Measurements from ENCODE around the gene NCF4. TPM values are rescaled to one million over a fixed set of nuclear protein-coding genes. Genes with fewer than 3 reads are reported as not detected.

The NCF4 gene
- total RNA-seq, 2 donors from 2014 or later: 4.4 to 8.5 TPM

DNA sequence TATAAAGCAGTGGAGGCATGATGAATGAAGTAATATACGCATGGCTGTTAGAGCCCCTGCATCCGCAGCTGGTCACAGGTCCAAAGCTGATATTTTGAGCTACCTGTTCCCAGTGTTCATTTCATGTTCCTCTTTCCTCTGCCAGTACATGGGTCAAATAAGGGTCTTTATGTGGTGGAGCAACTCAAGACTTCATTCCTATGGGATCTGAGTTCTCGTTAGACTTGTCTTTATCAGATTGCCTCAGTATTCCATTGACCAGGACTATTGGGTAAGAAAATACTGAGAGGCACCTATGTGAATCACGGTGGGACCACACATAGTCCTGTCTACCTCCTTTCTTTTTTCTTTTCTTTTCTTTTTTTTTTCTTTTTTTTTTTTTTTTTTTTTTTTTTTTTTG, 25.2 kb downstream of the NCF4 start:
- no peaks in the 10 kb centered on the region for H3K36me3 ChIP-seq
- no peaks in the 10 kb centered on the region for H3K9me3 ChIP-seq
- H3K27me3 ChIP-seq: no peaks in the 10 kb centered on the region
- DNase-seq: no peak
- H3K27ac ChIP-seq: no peak overlapping the region
- no peak overlapping the region for H3K4me3 ChIP-seq
- no peak overlapping the region for H3K9ac ChIP-seq (ENCODE audit: low read depth in 2 of 2, low read length in 2 of 2)
- no peak for TF ChIP-seq CTCF (IDR thresholded peaks at IDR 0.05)
- intact Hi-C loops (cut with DNase I): no loop called here
- no peaks in the 10 kb centered on the region for H3K4me1 ChIP-seq

DNA sequence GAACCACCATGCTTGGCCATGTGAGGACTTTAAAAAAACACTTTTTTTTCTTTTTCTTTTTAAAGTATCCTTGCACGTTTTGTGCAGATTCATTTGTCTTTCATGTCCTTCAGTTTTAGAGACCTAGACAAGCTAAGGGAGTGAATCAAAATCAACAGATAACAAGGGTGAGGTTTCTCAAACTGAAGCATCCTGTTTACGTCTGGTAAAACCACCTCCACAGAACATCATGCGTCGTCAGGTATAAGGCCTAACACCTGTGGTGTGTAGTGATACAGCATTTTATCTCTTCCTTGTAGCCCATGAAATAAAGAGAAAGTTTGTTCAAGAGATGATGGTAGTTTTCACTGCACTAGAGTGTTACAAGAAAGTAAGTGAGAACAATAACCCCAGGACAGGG, 26.4 kb downstream of the NCF4 start:
- no peak overlapping the region for H3K4me3 ChIP-seq
- H3K9me3 ChIP-seq: no peaks in the 10 kb centered on the region
- no peaks in the 10 kb centered on the region for H3K4me1 ChIP-seq
- H3K36me3 ChIP-seq: no peaks in the 10 kb centered on the region
- H3K27me3 ChIP-seq: no peaks in the 10 kb centered on the region
- H3K27ac ChIP-seq: no peak overlapping the region
- intact Hi-C loops (cut with DNase I): no loop called here
- no peak for TF ChIP-seq CTCF (IDR thresholded peaks at IDR 0.05)
- DNase-seq: no peak
- no peak overlapping the region for H3K9ac ChIP-seq (ENCODE audit: low read depth in 2 of 2, low read length in 2 of 2)

- H3K9me3 ChIP-seq: no peaks in the 10 kb centered on the region
- no peak for TF ChIP-seq CTCF (IDR thresholded peaks at IDR 0.05)
- H3K4me3 ChIP-seq: no peak overlapping the region
- H3K27ac ChIP-seq: no peak overlapping the region
- no peaks in the 10 kb centered on the region for H3K4me1 ChIP-seq
- no peak for DNase-seq
- no peaks in the 10 kb centered on the region for H3K36me3 ChIP-seq
- H3K9ac ChIP-seq (ENCODE audit: low read depth in 2 of 2, low read length in 2 of 2): no peak overlapping the region
- intact Hi-C loops (cut with DNase I): no loop called here
- H3K27me3 ChIP-seq: no peaks in the 10 kb centered on the region
Observed at GRCh38 chr22:36891646-36892045, 30.8 kb downstream of the NCF4 start.

DNA sequence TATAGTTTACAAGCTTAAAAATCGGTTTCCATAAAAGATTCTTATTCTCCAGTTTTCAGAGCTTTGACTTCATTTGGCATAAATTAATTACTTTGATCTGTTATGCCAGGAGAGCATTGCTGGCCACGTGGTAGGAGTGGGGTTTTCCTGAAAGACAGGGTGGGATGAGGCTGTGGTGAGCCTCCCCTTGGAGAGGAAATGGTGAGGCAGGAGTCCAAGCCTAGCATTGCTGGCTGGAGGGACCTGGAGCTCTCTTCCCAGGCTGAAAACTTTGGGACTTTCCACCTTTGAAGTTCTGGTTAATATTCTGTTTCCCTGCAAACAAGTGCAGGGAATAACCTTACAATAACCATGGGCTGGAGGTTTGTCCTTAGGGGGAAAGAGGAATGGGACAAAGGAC, 31.5 kb downstream of the NCF4 start:
- H3K27ac ChIP-seq: no peak overlapping the region
- no peak overlapping the region for H3K9ac ChIP-seq (ENCODE audit: low read depth in 2 of 2, low read length in 2 of 2)
- H3K36me3 ChIP-seq: no peaks in the 10 kb centered on the region
- TF ChIP-seq CTCF (IDR thresholded peaks at IDR 0.05): no peak
- no peaks in the 10 kb centered on the region for H3K4me1 ChIP-seq
- no peak for DNase-seq
- intact Hi-C loops (cut with DNase I): no loop called here
- no peak overlapping the region for H3K4me3 ChIP-seq
- H3K9me3 ChIP-seq: no peaks in the 10 kb centered on the region
- no peaks in the 10 kb centered on the region for H3K27me3 ChIP-seq

DNA sequence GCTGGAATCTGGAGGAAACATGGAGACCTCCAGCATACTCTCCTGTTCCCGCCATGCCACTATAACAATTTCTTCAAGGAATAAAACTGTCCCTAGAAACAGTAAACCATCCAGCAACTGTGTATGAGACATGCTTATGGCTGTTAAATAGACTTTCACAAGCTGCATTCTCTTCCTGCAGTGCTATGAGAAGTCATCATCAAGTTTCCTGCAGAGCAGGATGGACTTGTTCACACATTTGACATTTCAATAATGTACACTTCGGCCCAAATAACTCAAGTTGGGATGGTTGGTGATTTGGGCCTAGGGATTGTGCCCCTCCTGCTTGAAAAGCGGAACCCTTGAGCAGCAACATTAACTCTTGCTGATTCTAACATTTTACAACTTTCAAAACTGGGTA, 32.5 kb downstream of the NCF4 start:
- no peak for TF ChIP-seq CTCF (IDR thresholded peaks at IDR 0.05)
- intact Hi-C loops (cut with DNase I): no loop called here
- no peak overlapping the region for H3K9ac ChIP-seq (ENCODE audit: low read depth in 2 of 2, low read length in 2 of 2)
- no peaks in the 10 kb centered on the region for H3K27me3 ChIP-seq
- H3K27ac ChIP-seq: no peak overlapping the region
- H3K4me1 ChIP-seq: no peaks in the 10 kb centered on the region
- H3K9me3 ChIP-seq: no peaks in the 10 kb centered on the region
- H3K4me3 ChIP-seq: no peak overlapping the region
- H3K36me3 ChIP-seq: no peaks in the 10 kb centered on the region
- DNase-seq: no peak

- Histone ChIP-seq H3K9me3 (no peaks in the 10 kb centered on the region), H3K4me3 (no peak overlapping the region), H3K27ac (no peak overlapping the region), H3K4me1 (no peaks in the 10 kb centered on the region), H3K9ac (ENCODE audit: low read depth in 2 of 2, low read length in 2 of 2) (no peak overlapping the region), H3K36me3 (no peaks in the 10 kb centered on the region), H3K27me3 (no peaks in the 10 kb centered on the region)
- intact Hi-C loops (cut with DNase I): no loop called here
- DNase-seq: no peak
- no peak for TF ChIP-seq CTCF (IDR thresholded peaks at IDR 0.05)
Observed at GRCh38 chr22:36894266-36894665, 33.5 kb downstream of the NCF4 start.

All from colonic mucosa (tissue), 4 donors.